Measurements from ENCODE around the gene SAMD14.

The SAMD14 gene

GRCh38 chr17:50165066-50165465 is 35.1 kb upstream of the SAMD14 start:
- no peak for DNase-seq (ENCODE audit: low read depth in 2 of 2)

DNA sequence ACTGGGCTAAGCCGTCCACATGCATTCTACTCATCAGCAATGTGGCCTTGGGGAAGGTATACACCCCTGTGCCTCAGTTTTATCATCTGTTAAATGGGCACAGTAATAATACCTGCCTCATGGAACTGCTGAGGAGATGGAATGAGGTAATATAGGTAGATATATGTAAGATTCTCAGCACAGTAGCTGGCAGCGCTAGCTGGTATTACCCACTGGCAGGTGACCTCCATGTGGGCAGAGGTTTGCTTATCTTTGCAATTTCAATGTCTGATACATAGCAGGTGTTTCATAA is 34.7 kb upstream of the SAMD14 start:
- no peak for DNase-seq (ENCODE audit: low read depth in 2 of 2)

GRCh38 chr17:50163843-50164696 is 34.1 kb upstream of the SAMD14 start:
- DNase-seq (ENCODE audit: low read depth in 2 of 2) = no peak

DNA sequence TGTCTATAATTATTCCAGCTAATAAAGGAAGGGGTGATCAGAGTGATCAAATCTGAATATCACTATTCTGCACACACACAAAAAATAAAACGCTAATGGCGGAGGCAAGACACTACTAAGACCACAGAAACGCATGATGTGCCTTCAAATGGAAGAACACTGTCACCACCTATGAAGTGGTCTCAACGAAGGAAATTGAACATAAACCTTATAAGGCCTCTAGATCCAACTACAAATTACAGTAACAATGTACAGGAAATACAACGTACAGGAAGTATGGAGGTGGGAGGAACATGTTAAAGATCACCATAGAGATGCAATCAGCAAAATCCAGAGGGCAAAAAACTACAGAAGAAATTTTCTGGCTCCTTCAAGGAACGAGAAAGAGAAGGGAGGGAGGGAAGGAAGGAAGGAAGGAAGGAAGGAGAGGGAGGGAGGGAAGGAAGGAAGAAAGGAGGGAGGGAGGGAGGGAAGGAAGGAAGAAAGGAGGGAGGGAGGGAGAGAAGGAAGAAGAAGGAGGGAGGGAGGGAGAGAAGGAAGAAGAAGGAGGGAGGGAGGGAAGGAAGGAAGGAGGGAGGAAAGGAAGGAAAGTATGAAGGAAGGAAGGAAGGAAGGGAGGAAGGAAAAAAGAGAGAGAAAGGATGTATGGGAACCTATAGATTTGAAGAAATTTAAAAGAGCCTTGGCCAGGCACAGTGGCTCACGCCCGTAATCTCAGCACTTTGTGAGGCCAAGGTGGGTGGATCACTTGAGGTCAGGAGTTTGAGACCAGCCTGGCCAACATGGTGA is 32.7 kb upstream of the SAMD14 start:
- no peak for DNase-seq (ENCODE audit: low read depth in 2 of 2)

DNA sequence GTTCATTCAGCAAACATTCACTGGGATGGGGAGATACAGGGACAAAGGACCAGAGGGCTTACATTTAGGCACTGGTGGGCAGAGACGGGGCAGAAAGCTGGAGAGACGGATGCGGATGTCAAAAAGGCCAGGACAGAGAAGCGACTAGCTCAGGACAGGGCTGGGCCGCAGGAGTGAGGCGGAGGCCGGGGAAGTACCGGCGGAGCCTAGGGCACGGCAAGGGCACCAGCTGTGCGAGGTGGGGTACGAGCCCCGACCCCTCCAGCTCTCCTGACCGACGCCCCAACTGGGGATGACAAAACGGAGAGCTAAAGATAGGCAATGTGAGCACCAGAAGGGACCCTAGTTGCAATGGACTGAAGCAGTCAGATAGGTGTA is 31.9 kb upstream of the SAMD14 start:
- DNase-seq (ENCODE audit: low read depth in 2 of 2) = no peak

GRCh38 chr17:50161023-50161910 is 31.3 kb upstream of the SAMD14 start:
- peak; percentile 94 to 96 for DNase-seq (ENCODE audit: low read depth in 2 of 2)

GRCh38 chr17:50157891-50158290 is 27.9 kb upstream of the SAMD14 start:
- no peak for DNase-seq (ENCODE audit: low read depth in 2 of 2)

DNA sequence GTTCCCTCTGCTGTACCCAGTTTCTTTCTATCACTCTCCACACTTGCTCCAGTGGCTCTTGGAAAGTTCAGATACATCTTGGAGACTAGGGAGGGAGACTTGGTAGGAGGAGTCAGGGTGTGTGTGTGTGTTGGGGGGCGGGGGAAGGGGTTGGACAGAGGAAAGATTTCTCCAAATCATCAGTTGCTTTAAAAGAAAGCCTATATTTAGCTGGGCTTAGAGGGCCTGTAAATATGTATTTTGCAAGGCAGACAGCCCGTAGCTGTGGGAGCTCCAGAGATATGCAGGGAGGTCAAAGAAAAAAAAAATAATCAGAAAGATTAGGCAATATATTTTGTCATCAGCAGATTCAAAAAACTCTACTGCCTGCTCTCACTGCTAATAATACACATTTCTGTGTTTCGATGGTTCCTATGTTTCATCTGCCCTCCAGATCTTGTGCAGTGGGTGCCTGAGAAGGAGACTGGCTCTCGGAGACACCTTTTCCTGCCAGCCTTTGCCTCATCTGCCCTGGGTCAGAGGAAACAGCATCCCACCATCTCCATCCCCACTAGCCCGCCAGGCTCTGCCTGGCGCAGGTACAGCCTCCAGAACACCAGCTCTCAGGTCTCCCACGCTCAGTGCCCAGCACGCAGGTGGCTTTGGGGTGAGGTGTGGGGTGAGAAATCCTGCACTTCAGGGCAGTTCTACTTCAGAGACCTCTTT is 25.3 kb upstream of the SAMD14 start:
- no peak for DNase-seq (ENCODE audit: low read depth in 2 of 2)

DNA sequence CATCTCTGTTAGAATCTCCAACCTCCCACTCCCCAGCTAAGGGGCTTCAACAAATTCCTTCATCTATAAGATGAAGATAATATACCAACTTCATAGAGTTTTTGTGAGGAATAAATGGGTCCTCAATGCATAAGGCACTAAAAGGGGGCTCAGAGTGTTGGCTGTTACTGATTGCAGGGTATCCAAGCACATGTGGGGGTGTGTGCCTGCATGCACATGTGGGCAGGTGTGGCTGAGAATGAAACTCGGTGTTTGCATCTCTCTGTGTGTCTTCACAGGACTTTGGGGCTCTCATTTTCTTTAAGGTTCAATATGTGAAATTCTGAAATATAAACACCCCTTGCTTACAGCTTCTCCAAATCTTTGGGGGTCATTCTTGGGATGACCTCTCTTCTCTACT is 24.6 kb upstream of the SAMD14 start:
- DNase-seq (ENCODE audit: low read depth in 2 of 2) = no peak

DNA sequence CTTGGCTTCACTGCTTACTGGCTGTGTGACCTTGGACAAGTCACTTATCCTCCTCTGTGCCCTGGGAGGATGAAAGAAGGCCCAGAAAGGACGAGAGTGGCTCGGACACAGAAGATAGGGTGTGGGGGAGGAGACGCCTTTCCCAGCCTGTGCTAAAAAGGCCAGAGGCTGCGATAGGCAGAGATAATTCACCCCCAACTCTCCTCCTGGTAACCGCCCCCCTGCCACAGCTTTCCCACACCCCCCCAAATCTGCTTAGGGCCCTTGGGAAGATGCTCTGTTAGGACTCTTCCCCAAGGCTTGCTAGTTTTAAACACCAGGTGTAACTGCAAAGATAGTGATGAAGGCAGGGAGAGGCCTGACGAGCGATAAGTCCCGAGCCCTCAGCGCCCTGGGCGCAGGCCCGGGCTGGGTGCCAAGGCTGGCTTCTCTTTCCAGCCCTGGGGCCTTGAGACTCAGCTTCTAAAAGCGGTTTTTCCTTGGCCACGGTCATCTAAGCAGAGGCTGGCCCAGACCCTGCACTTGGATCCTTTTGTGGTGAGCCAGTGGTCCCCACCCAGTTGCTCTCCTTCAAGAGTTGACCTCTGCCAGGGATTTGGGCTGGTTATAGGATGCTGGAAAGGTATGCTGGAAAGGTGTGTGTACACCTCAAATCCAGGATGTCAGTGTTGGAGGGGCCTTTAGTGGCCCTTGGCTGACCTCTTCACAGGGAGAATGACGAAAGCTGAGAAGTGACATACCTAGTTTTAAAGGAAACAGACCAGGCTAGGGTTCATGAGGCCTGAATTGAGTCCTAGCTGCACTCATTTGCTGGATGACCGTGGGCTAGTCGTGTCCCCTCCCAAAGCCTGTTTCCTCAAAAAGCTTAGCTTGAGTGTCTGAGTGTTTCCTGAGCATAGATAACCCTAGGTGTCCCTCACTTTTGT is 24.0 kb upstream of the SAMD14 start:
- DNase-seq (ENCODE audit: low read depth in 2 of 2) = no peak

GRCh38 chr17:50152736-50153135 is 22.8 kb upstream of the SAMD14 start:
- no peak for DNase-seq (ENCODE audit: low read depth in 2 of 2)

- no peak for DNase-seq (ENCODE audit: low read depth in 2 of 2)
These were observed 22.1 kb upstream of the SAMD14 start for GRCh38 chr17:50151937-50152547.

DNA sequence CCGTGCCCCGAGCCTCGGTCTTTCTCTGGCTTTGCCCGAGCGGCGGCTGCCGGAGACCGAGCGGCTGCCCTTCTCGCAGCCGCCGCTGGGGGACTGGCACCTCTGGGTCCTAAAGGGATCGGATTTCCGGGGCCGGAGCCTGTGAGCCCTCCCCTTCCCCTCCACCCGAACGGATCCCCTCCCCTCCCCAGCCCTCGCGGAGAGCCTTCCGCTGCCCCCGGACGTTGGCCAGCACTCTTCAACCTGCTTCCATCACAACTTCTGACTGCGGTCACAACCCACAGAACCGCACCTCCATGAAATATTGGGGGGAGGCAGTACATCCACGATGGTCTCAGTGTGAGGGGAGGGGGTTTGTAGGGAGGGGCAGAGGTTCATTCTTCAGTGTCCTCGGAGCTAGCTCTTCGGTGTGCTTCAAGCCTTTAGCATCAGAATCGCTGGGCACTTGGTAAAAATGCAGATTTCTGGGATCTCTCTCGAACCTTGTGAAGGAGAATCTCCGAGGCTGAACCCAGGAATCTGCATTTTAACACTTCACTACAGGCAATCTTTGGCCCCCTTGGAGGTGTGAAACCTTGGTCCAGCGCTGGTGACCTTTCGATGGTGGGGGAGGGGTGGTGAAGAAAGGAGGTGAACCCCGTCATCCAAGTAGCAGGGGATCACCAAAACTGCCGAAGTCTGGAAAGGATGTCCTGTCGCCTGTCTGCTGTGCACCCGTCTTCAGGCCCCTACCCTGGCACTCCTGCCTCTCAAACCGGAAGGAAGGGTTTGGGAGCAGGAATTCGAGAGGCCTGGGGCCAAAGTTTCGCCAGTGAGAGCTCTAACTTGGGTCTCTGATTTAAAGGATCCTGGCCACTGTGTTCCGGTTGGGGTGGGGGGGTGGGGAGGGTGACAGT is 21.3 kb upstream of the SAMD14 start:
- peak; percentile 76 to 83 for DNase-seq (ENCODE audit: low read depth in 2 of 2)

GRCh38 chr17:50150354-50151040 is 20.5 kb upstream of the SAMD14 start, which contains the start of gene PPP1R9B:
Gene PPP1R9B, minus strand, starts transcription at chr17:50150677. Its CDS starts 164 bp downstream, at chr17:50150513.
- DNase-seq (ENCODE audit: low read depth in 2 of 2) = no peak

GRCh38 chr17:50149417-50150353 is 19.7 kb upstream of the SAMD14 start:
- DNase-seq (ENCODE audit: low read depth in 2 of 2) = peak in 1 of 2 donors; percentile 40

- DNase-seq (ENCODE audit: low read depth in 2 of 2) = no peak
These were observed 19.1 kb upstream of the SAMD14 start for GRCh38 chr17:50149091-50149416.

Measured in stimulated activated CD4-positive, alpha-beta T cell treated with anti-CD3 and anti-CD28 coated beads, Interleukin-1b, Interleukin-23, amount 100 ng/mL, for 4 hours (primary cell).